Activated naive CD8-positive, alpha-beta T cell treated with anti-CD3 and anti-CD28 coated beads for 36 hours (primary cell): ENCODE results near the gene CETP. TPM values are rescaled to one million over a fixed set of nuclear protein-coding genes. Genes with fewer than 3 reads are reported as not detected.
A peak's percentile ranks its signal among the peaks of the same experiment; 100 is the strongest.
"Not testable (repeated sequence)": the region's sequence is repeated elsewhere in the genome, so short reads cannot be mapped to it uniquely, and the experiment has no call there.

Experiments
- DNase-seq: peaks from one replicate; pipeline ENCODE4 v3.0.0; 2021
- H3K27ac Mint-ChIP-seq: one replicate; pipeline ENCODE4 v1.8.0; 2022; ENCODE audit warnings: mild to moderate bottlenecking, moderate library complexity, mixed read lengths
- H3K27me3 Mint-ChIP-seq: one replicate; pipeline ENCODE4 v1.8.0; 2022; ENCODE audit warnings: mild to moderate bottlenecking, mixed read lengths
- H3K36me3 Mint-ChIP-seq: one replicate; pipeline ENCODE4 v1.8.0; 2021; ENCODE audit warnings: mild to moderate bottlenecking, mixed read lengths
- H3K4me1 Mint-ChIP-seq: one replicate; pipeline ENCODE4 v1.8.0; 2021; ENCODE audit warnings: mixed read lengths
- H3K4me3 Mint-ChIP-seq: one replicate; pipeline ENCODE4 v1.8.0; 2022; ENCODE audit warnings: mild to moderate bottlenecking, moderate library complexity, mixed read lengths
- H3K9me3 Mint-ChIP-seq: one replicate; pipeline ENCODE4 v1.8.0; 2022; ENCODE audit warnings: mixed read lengths
- total RNA-seq, 2 experiments: library from RNA; stranded (reverse); gene quantifications; one replicate each; pipeline ENCODE4 v1.2.3, GENCODE V29; 2021

Gene CETP
- total RNA-seq, 2 experiments from 2014 or later: 0.12 TPM; not detected in 1

GRCh38 chr16:56988948-56989945 is 27.5 kb downstream of the CETP start, which contains the start of gene NLRC5:
Gene NLRC5, plus strand, starts transcription at chr16:56989557. Its CDS starts 31,156 bp downstream, at chr16:57020713.
- peak within 1 kb of the TSS; percentile 99 for H3K4me3 Mint-ChIP-seq

GRCh38 chr16:56989988-56990387 is 28.2 kb downstream of the CETP start:
- DNase-seq: no peak
- peaks cover 64% of the 10 kb centered on the region for H3K4me1 Mint-ChIP-seq
- H3K27ac Mint-ChIP-seq: peak overlapping the region; percentile 99
- H3K27me3 Mint-ChIP-seq: no peaks in the 10 kb centered on the region
- peak overlapping the region; percentile 99 for H3K4me3 Mint-ChIP-seq
- H3K36me3 Mint-ChIP-seq: peaks cover 78% of the 10 kb centered on the region
- H3K9me3 Mint-ChIP-seq: no peaks in the 10 kb centered on the region

More at GRCh38 chr16:56988948-56989945, 27.5 kb downstream of the CETP start, which contains the start of gene NLRC5:
- H3K9me3 Mint-ChIP-seq: no peaks in the 10 kb centered on the region
- peak; percentile 95 for DNase-seq
- no peaks in the 10 kb centered on the region for H3K27me3 Mint-ChIP-seq
- H3K36me3 Mint-ChIP-seq: peaks cover 82% of the 10 kb centered on the region
- H3K27ac Mint-ChIP-seq: peak within 1 kb of the TSS; percentile 99
- peaks cover 64% of the 10 kb centered on the region for H3K4me1 Mint-ChIP-seq

- DNase-seq: peak; percentile 53
- Mint-ChIP-seq H3K4me1 (peaks cover 63% of the 10 kb centered on the region), H3K36me3 (peaks cover 75% of the 10 kb centered on the region)
Observed at GRCh38 chr16:56990407-56991286, 28.9 kb downstream of the CETP start.

GRCh38 chr16:56992431-56992830 is 30.7 kb downstream of the CETP start:
- DNase-seq, H3K27me3 Mint-ChIP-seq, H3K9me3 Mint-ChIP-seq: not testable (repeated sequence)
- H3K36me3 Mint-ChIP-seq: peaks cover 74% of the 10 kb centered on the region
- H3K4me1 Mint-ChIP-seq: peaks cover 65% of the 10 kb centered on the region
- peak overlapping the region; percentile 99 for H3K4me3 Mint-ChIP-seq
- H3K27ac Mint-ChIP-seq: peak overlapping the region; percentile 99

More at GRCh38 chr16:56990407-56991286, 28.9 kb downstream of the CETP start:
- Mint-ChIP-seq H3K27me3 (no peaks in the 10 kb centered on the region), H3K27ac (peak overlapping the region; percentile 99), H3K9me3 (no peaks in the 10 kb centered on the region), H3K4me3 (peak overlapping the region; percentile 99)

GRCh38 chr16:56993204-56993603 is 31.5 kb downstream of the CETP start:
- peaks cover 63% of the 10 kb centered on the region for H3K4me1 Mint-ChIP-seq
- no peak for DNase-seq
- no peaks in the 10 kb centered on the region for H3K27me3 Mint-ChIP-seq
- H3K9me3 Mint-ChIP-seq: no peaks in the 10 kb centered on the region
- H3K4me3 Mint-ChIP-seq: peak overlapping the region; percentile 72
- peak overlapping the region; percentile 85 for H3K27ac Mint-ChIP-seq
- peaks cover 66% of the 10 kb centered on the region for H3K36me3 Mint-ChIP-seq

- no peaks in the 10 kb centered on the region for H3K27me3 Mint-ChIP-seq
- peak overlapping the region; percentile 85 for H3K27ac Mint-ChIP-seq
- H3K9me3 Mint-ChIP-seq: no peaks in the 10 kb centered on the region
- H3K36me3 Mint-ChIP-seq: peaks cover 67% of the 10 kb centered on the region
- H3K4me3 Mint-ChIP-seq: peak overlapping the region; percentile 72
- no peak for DNase-seq
- H3K4me1 Mint-ChIP-seq: peaks cover 71% of the 10 kb centered on the region
Observed at GRCh38 chr16:56994311-56994710, 32.6 kb downstream of the CETP start.

GRCh38 chr16:56995136-56995805 is 33.5 kb downstream of the CETP start:
- DNase-seq: no peak
- Mint-ChIP-seq H3K4me1 (peaks cover 81% of the 10 kb centered on the region), H3K27ac (peak overlapping the region; percentile 85), H3K9me3 (no peaks in the 10 kb centered on the region), H3K27me3 (no peaks in the 10 kb centered on the region), H3K4me3 (peak overlapping the region; percentile 72), H3K36me3 (peaks cover 62% of the 10 kb centered on the region)

- DNase-seq: no peak
- H3K4me1 Mint-ChIP-seq: peaks cover 87% of the 10 kb centered on the region
- no peaks in the 10 kb centered on the region for H3K27me3 Mint-ChIP-seq
- no peak overlapping the region for H3K4me3 Mint-ChIP-seq
- H3K36me3 Mint-ChIP-seq: peaks cover 55% of the 10 kb centered on the region
- peaks cover 5% of the 10 kb centered on the region for H3K9me3 Mint-ChIP-seq
- peak overlapping the region; percentile 77 for H3K27ac Mint-ChIP-seq
Observed at GRCh38 chr16:56997264-56997663, 35.5 kb downstream of the CETP start.

GRCh38 chr16:56997931-56998330 is 36.2 kb downstream of the CETP start:
- Mint-ChIP-seq H3K4me1 (peaks cover 90% of the 10 kb centered on the region), H3K9me3 (peaks cover 6% of the 10 kb centered on the region), H3K36me3 (peaks cover 52% of the 10 kb centered on the region), H3K4me3 (no peak overlapping the region), H3K27ac (peak overlapping the region; percentile 89), H3K27me3 (no peaks in the 10 kb centered on the region)
- DNase-seq: no peak

GRCh38 chr16:56998352-56998751 is 36.6 kb downstream of the CETP start:
- H3K36me3 Mint-ChIP-seq: peaks cover 49% of the 10 kb centered on the region

GRCh38 chr16:56998861-56999260 is 37.1 kb downstream of the CETP start:
- no peak for DNase-seq
- peaks cover 90% of the 10 kb centered on the region for H3K4me1 Mint-ChIP-seq
- H3K27me3 Mint-ChIP-seq: no peaks in the 10 kb centered on the region
- H3K9me3 Mint-ChIP-seq: peaks cover 6% of the 10 kb centered on the region
- peak overlapping the region; percentile 57 for H3K4me3 Mint-ChIP-seq
- H3K36me3 Mint-ChIP-seq: peaks cover 49% of the 10 kb centered on the region
- H3K27ac Mint-ChIP-seq: peak overlapping the region; percentile 89

More at GRCh38 chr16:56998352-56998751, 36.6 kb downstream of the CETP start:
- H3K4me3 Mint-ChIP-seq: peak overlapping the region; percentile 57
- peaks cover 6% of the 10 kb centered on the region for H3K9me3 Mint-ChIP-seq
- no peak for DNase-seq
- H3K4me1 Mint-ChIP-seq: peaks cover 90% of the 10 kb centered on the region
- peak overlapping the region; percentile 89 for H3K27ac Mint-ChIP-seq
- H3K27me3 Mint-ChIP-seq: no peaks in the 10 kb centered on the region

GRCh38 chr16:56999409-57000270 is 37.9 kb downstream of the CETP start:
- no peak for DNase-seq
- peak overlapping the region; percentile 57 for H3K4me3 Mint-ChIP-seq
- H3K4me1 Mint-ChIP-seq: peaks cover 89% of the 10 kb centered on the region
- H3K27ac Mint-ChIP-seq: peak overlapping the region; percentile 89
- no peaks in the 10 kb centered on the region for H3K27me3 Mint-ChIP-seq
- H3K9me3 Mint-ChIP-seq: peaks cover 6% of the 10 kb centered on the region
- H3K36me3 Mint-ChIP-seq: peaks cover 49% of the 10 kb centered on the region

- H3K36me3 Mint-ChIP-seq: peaks cover 54% of the 10 kb centered on the region
- peaks cover 89% of the 10 kb centered on the region for H3K4me1 Mint-ChIP-seq
- peak overlapping the region; percentile 9 for H3K4me3 Mint-ChIP-seq
- DNase-seq: peak; percentile 60
- H3K27me3 Mint-ChIP-seq: no peaks in the 10 kb centered on the region
- peaks cover 6% of the 10 kb centered on the region for H3K9me3 Mint-ChIP-seq
- peak overlapping the region; percentile 89 for H3K27ac Mint-ChIP-seq
Observed at GRCh38 chr16:57000271-57001025, 38.7 kb downstream of the CETP start.
